Measurements from ENCODE around the gene NAP1L1.

- TF ChIP-seq POLR2A (IDR thresholded peaks at IDR 0.05) (no peak), CTCF (IDR thresholded peaks at IDR 0.05) (no peak)
These were observed 90.3 kb downstream of the NAP1L1 start for GRCh38 chr12:75994069-75994740.

Measured in thyroid gland (tissue), 4 donors.